ENCODE results near the gene GATD1.
"Not testable (repeated sequence)": the region's sequence is repeated elsewhere in the genome, so short reads cannot be mapped to it uniquely, and the experiment has no call there.

GATD1 gene

GRCh38 chr11:761526-762108, 15.7 kb downstream of the GATD1 start:
- DNase-seq = no peak

- no peak for DNase-seq
Measured at GRCh38 chr11:760236-760635, 17.1 kb downstream of the GATD1 start.

DNA sequence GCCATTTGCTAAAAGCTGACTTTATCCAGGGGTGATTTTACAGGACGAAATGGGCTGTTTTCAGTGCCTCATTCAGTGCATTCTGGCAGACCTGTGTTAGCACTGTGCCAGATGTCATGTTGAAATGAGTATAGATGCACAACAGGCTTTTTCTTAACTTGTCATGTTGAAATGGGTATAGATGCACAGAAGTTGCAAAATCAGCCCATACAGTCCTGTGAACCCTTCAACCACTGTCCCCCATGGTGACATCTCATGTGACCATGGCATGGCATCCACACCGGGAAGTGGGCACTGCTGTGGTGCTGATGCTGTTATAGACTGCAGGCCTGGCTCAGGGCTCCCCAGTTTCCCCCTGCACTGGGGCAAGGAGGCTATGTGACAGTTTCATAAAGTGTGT, 27.6 kb downstream of the GATD1 start:
- no peak for DNase-seq

- no peak for DNase-seq
Measured at GRCh38 chr11:748007-748359, 29.3 kb downstream of the GATD1 start.

DNA sequence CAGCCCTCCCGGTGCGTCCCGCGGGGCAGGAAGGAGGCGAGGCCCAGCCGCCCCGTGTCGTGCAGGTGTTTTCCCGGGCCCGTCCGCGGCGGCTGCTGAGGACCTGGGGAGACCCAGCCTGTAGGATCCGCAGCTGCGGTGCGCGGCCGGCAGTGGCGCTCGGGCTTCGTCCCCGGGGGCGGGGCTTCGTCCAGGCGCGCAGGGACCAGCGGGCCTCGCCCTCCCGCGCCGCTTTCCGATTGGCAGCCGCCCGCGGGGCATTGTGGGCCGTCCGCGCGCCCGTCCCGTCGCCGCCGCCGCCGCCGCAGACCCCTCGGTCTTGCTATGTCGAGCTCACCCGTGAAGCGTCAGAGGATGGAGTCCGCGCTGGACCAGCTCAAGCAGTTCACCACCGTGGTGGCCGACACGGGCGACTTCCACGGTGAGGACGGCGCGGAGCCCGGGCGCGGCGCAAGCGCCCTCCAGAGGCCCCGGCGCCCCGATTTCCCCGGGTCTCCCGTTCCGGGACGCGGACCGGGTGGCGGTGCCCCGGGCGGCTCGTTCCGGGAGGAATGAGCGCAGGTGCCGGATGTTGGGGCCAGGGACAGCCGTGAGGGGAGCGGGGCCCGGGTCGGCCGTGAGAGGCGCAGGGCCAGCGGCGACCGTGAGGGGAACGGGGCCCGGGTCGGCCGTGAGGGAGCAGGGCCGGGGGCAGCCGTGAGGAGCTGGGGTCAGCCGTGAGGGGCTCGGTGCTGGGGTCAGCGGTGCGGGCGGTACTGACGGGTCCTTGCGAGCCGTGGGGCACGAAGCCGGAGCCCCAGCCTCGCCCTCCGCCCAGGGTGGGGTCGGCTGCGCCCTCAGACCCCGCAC, 29.9 kb downstream of the GATD1 start, which contains the start of gene TALDO1:
Gene TALDO1 (plus strand): TSS at position 307 of the 849 bp plus-strand sequence. CDS start 18 bp downstream, at position 325.
- peak; percentile 77 to 96 for DNase-seq

DNA sequence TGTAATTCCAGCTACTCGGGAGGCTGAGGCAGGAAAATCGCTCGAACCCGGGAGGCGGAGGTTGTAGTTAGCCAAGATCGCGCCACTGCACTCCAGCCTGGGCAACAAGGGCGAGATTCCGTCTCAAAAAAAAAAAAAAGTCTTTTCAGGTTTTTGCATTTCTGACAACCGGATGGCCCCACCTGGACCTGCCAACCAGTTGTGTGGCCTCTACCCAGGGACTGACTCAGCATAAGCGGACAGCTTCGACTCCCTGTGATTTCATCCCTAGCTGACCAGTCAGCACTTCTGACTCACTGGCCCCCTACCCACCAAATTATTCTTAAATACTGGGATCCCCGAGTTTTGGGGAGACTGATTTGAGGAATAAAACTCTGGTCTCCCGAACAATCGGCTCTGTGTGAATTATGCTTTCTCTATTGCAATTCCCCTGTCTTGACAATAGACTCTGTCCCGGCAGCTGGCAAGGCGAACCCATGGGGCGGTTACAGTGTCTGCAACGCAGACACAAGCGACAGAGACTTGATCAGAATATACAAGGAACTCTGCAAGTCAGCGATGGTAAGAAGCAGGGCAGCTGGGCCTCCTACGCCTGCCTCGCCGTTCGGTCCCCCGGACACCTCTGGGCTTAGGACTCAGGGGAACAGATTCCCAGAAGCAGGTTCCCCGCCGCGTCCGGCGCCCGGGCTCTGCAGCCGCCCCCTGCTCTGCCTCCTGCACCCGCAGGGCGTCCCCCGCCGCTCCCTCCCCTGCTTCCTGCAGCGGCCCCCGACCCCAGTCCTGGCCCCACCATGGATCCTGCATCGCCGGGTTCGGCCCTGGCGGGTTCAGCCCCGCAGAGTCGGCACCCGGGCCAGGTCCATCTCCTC, 30.8 kb downstream of the GATD1 start:
- DNase-seq = no peak

- no peak for DNase-seq
Measured at GRCh38 chr11:745428-745827, 31.9 kb downstream of the GATD1 start.

DNA sequence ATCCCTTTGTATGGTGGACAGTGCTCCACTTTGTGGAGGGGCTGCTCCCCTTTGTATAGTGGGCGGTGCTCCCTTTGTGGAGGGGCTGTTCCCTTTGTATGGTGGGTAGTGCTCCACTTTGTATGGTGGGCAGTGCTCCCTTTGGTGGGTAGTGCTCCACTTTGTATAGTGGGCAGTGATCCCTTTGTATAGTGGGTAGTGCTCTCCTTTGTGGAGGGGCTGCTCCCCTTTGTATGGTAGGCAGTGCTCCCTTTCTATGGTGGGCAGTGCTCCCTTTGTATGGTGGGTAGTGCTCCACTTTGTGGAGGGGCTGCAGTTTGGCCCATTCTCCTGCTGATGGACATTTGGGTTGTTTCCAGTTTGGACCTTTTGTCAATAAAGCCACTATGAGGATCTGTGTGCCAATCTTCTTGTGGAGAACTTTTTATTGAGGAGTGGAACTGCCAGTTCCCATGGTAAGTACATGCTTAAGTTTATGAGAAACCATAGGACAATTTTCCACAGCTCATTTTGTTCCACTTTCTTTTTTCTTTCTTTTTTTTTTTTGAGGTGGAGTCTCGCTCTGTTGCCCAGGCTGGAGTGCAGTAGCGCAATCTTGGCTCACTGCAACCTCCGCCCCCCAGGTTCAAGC, 34.6 kb downstream of the GATD1 start:
- DNase-seq = no peak

DNA sequence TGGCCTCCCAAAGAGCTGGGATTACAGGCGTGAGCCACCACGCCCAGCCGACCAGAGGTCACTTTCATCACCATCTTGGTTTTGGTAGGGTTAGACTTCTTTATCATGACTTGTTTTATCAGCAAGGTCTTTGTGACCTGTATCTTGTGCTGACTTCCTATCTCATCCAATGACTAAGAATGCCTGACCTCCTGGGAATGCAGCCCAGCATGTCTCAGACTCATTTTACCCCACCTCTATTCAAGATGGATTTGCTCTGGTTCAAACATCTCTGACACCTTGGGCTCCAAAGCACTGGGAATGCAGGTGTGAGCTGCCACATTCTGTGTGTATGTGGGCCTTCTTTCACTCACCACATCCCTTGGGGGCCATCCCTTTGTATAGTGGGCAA, 35.1 kb downstream of the GATD1 start:
- DNase-seq = no peak

- not testable (repeated sequence) for DNase-seq
Measured at GRCh38 chr11:737899-738298, 39.4 kb downstream of the GATD1 start.

DNA sequence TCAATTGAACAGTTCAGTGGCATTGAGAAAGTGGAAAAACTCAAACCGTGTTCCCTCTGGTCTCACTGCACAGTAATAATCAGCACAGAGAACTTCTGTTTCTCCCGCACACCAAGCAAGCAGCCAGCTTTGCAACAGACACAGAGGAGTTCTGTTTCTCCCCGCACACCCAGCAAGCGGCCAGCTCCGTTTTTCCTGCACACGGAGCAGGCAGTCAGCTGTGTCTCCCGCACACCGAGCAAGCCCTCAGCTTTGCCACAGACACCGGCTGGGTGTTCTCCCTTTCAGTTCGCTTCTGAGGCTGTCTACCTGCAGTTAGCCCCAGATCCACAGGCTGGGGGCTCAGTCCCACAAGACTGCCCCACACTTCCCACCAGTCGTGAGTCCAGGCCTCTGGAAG, 39.9 kb downstream of the GATD1 start:
- no peak for DNase-seq

DNA sequence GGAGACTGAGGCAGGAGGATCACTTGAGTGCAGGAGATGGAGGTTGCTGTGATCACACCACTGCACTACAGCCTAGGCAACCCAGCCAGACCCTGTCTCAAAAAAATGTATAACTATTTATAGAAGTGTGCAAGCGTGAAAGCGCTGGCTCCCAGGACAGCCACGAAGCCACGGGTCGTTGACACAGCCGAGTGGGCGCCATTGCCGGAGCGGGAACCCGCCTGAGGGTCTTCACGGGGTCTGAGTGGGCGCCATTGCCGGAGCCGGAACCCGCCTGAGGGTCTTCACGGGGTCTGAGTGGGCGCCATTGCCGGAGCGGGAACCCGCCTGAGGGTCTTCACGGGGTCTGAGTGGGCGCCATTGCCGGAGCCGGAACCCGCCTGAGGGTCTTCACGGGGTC, 42.7 kb downstream of the GATD1 start:
- DNase-seq = not testable (repeated sequence)

- DNase-seq = no peak
Measured at GRCh38 chr11:733072-733471, 44.2 kb downstream of the GATD1 start.

GRCh38 chr11:729492-730074, 47.7 kb downstream of the GATD1 start:
- DNase-seq = no peak

- no peak for DNase-seq
Measured at GRCh38 chr11:728901-729491, 48.3 kb downstream of the GATD1 start.

DNA sequence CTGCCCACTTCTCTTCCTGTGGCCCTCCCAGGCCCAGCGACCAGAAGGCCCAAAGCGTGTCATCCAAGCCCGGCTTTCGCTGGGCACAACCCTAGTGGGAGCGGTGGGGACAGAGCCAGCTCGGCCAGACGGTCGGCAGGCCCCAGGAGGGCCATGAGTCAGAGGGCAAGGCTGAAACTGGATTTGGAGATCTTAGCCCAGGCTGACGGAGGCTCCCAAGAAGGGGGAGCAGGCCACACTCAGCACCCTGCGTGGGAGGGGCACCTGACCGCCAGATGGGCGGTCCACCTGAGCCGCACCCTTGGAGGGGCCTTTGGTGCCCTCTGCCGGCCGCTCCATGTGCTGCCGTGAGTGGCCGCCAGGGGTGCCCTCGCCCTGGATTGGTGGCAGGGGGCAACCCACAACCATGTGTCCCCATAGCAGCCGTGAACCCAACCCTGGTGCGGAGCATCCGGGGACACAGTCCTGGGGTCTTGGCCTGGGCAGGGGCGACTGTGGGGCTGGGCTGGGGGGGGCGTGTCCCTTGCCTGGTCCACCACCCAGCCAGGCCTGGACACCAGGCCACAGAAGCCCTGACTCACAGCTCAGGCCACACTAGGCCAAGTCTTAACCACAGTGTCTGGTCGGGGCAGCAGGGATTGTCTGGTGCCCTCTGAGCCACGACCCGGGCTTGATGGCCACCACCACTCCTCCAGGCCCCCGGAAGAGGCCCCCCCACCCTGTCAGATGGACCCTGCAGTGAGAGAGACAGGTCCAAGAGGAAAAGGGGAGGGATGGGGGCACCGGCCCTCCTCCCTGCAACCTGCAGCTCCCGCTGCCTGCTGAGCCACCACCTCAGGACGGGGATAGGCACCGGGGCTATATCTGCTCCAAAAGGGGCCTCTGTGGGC, 49.2 kb downstream of the GATD1 start:
- peak; percentile 39 to 49 for DNase-seq

GRCh38 chr11:727281-727701, 50.0 kb downstream of the GATD1 start:
- no peak for DNase-seq

DNA sequence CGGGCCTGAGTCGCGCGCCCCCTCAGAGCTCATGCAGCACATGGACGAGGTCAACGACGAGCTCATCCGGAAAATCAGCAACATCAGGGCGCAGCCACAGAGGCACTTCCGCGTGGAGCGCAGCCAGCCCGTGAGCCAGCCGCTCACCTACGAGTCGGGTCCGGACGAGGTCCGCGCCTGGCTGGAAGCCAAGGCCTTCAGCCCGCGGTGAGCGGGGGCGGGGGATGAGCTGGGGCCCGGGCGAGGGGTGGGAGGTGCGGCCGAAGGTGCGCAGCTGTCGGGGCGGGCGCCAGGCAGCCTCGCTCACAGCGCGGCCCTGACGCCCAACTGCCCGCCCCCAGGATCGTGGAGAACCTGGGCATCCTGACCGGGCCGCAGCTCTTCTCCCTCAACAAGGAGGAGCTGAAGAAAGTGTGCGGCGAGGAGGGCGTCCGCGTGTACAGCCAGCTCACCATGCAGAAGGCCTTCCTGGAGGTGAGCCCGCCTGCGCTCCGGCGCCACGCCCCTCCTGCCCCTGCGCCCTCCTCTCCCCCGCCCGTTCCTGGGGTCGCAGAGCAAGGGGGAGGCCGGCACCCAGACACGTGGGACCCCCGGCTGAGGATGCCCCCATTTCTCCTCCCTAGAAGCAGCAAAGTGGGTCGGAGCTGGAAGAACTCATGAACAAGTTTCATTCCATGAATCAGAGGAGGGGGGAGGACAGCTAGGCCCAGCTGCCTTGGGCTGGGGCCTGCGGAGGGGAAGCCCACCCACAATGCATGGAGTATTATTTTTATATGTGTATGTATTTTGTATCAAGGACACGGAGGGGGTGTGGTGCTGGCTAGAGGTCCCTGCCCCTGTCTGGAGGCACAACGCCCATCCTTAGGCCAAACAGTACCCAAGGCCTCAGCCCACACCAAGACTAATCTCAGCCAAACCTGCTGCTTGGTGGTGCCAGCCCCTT, 50.7 kb downstream of the GATD1 start:
- DNase-seq = peak; percentile 28 to 66

GRCh38 chr11:725624-726202, 51.6 kb downstream of the GATD1 start:
- DNase-seq = no peak
